Lung microvascular endothelial cell (primary cell): ENCODE measurements around the gene IL4I1. TPM values are rescaled to one million over a fixed set of nuclear protein-coding genes. Genes with fewer than 3 reads are reported as not detected.

Experiments used
- DNase-seq, 2 donors: peaks; one replicate each; pipeline versions ENCODE4 v3.0.0 to v3.0.0-alpha.2; 2010; ENCODE audit warnings: low read depth in 2 of 2
- total RNA-seq: library from RNA; depleted of rRNA; stranded (reverse); fragments of >200 nt; gene quantifications from 2 replicates; pipeline ENCODE4 v1.2.1, GENCODE V29; 2014

Gene IL4I1
- total RNA-seq, 1 donor from 2014 or later, result 0.40 TPM

- DNase-seq, result peak in 1 of 2 donors; percentile 66
Observed at GRCh38 chr19:49879243-49879963, 17.3 kb downstream of the IL4I1 start.

GRCh38 chr19:49878744-49879070 lies 18.0 kb downstream of the IL4I1 start:
- DNase-seq, result no peak

- DNase-seq, result peak; percentile 98
Observed at GRCh38 chr19:49877879-49878743, 18.6 kb downstream of the IL4I1 start.

- DNase-seq, result peak; percentile 100
Observed at GRCh38 chr19:49877020-49877878, 19.4 kb downstream of the IL4I1 start, which contains the start of the genes AKT1S1 and TBC1D17. TSS of gene AKT1S1 (minus strand) at chr19:49877355. CDS start at chr19:49873295, 4,060 bp downstream. TSS of gene TBC1D17 (plus strand) at chr19:49877702. CDS start at chr19:49877724, 22 bp downstream.

- DNase-seq, result peak; percentile 99 to 100
Observed at GRCh38 chr19:49876422-49877019, 20.2 kb downstream of the IL4I1 start.

GRCh38 chr19:49875857-49876421 lies 20.7 kb downstream of the IL4I1 start:
- peak; percentile 57 to 64 for DNase-seq

- no peak for DNase-seq
Observed at GRCh38 chr19:49875177-49875576, 21.5 kb downstream of the IL4I1 start.

- DNase-seq, result no peak
Observed at GRCh38 chr19:49874503-49875157, 22.1 kb downstream of the IL4I1 start.

- DNase-seq, result no peak
Observed at GRCh38 chr19:49873834-49874233, 22.9 kb downstream of the IL4I1 start.

GRCh38 chr19:49873129-49873521 lies 23.6 kb downstream of the IL4I1 start:
- DNase-seq, result no peak

- DNase-seq, result no peak
Observed at GRCh38 chr19:49872245-49873128, 24.2 kb downstream of the IL4I1 start.

- no peak for DNase-seq
Observed at GRCh38 chr19:49871349-49871985, 25.2 kb downstream of the IL4I1 start.

GRCh38 chr19:49870309-49870901 lies 26.3 kb downstream of the IL4I1 start:
- DNase-seq, result no peak

- DNase-seq, result peak; percentile 100
Observed at GRCh38 chr19:49869484-49870308, 27.0 kb downstream of the IL4I1 start.

GRCh38 chr19:49869009-49869483 lies 27.6 kb downstream of the IL4I1 start:
- no peak for DNase-seq

GRCh38 chr19:49866933-49867782 lies 29.5 kb downstream of the IL4I1 start, which contains the start of gene PNKP:
TSS of gene PNKP (minus strand) at chr19:49867576. CDS start at chr19:49867204, 372 bp downstream.
- peak; percentile 91 to 94 for DNase-seq
